A549 (cell line): ENCODE measurements around the gene CDH6.

ENCODE experiments used
- CTCF ChIP-seq: fragments of >200 bp; sonication (Bioruptor Twin); formaldehyde crosslinking; IDR thresholded peaks from 3 replicates; pipeline ENCODE4 v1.5.1; 2016
- ESRRA ChIP-seq: fragments of 150-350 bp; IDR thresholded peaks from 2 replicates; pipeline ENCODE4 v1.6.1; 2014; ENCODE audit warnings: mild to moderate bottlenecking, low read length, borderline replicate concordance
- GATA3 ChIP-seq: IDR thresholded peaks from 2 replicates; pipeline ENCODE4 v1.6.1; 2012; ENCODE audit warnings: borderline replicate concordance
- HEYL ChIP-seq: fragments of 250-450 bp; sonication (Bioruptor Pico); IDR thresholded peaks from 2 replicates; pipeline ENCODE4 v1.8.0; 2021; ENCODE audit warnings: mild to moderate bottlenecking, moderate library complexity
- HOXA7 ChIP-seq: fragments of 250-450 bp; sonication (Bioruptor Pico); IDR thresholded peaks from 2 replicates; pipeline ENCODE4 v1.5.0; 2020; ENCODE audit warnings: mild to moderate bottlenecking, moderate library complexity
- JUN ChIP-seq, 2 experiments: fragments of >200 bp; sonication (Bioruptor Twin); formaldehyde crosslinking; IDR thresholded peaks; 2 replicates in 1 of 2; 3 replicates in 1 of 2; pipeline ENCODE4 v1.6.1; 2016 to 2017
- POLR2A ChIP-seq: IDR thresholded peaks from 2 replicates; pipeline ENCODE4 v1.6.1; 2012; ENCODE audit warnings: mild to moderate bottlenecking, low read length
- POLR2AphosphoS2 ChIP-seq: conservative IDR thresholded peaks from 2 replicates; pipeline ENCODE4 v1.6.1; 2012; ENCODE audit warnings: low read length, improper control_type of control experiment, inconsistent platforms
- RAD21 ChIP-seq, 2 experiments: fragments of >200 bp in 1 of 2; sonication (Bioruptor Twin) in 1 of 2; formaldehyde crosslinking in 1 of 2; IDR thresholded peaks in 1 of 2; conservative IDR thresholded peaks in 1 of 2; 2 replicates in 1 of 2; 3 replicates in 1 of 2; pipeline ENCODE4 v1.6.1; 2012 to 2018; ENCODE audit warnings: inconsistent platforms in 1 of 2
- SMC3 ChIP-seq: fragments of >200 bp; sonication (Bioruptor Twin); formaldehyde crosslinking; IDR thresholded peaks from 3 replicates; pipeline ENCODE4 v1.6.1; 2018; ENCODE audit warnings: inconsistent platforms
- TF ChIP-seq, protein P1 (sequence below): IDR thresholded peaks from 2 replicates; pipeline ENCODE4 v1.6.1; 2012
- TF ChIP-seq, protein P2 (sequence below): fragments of 250-450 bp; sonication (Bioruptor Pico); IDR thresholded peaks from 2 replicates; pipeline ENCODE4 v1.5.0; 2021; ENCODE audit warnings: mild to moderate bottlenecking, moderate library complexity, borderline replicate concordance
- TF ChIP-seq, protein P3 (sequence below): IDR thresholded peaks from 2 replicates; pipeline ENCODE4 v1.6.1; 2012

- TF ChIP-seq CTCF (no peak), POLR2AphosphoS2 (no peak), JUN (IDR thresholded peaks at IDR 0.05) (no peak), SMC3 (no peak), POLR2A (no peak), ESRRA (no peak), RAD21 (conservative IDR thresholded peaks at IDR 0.05 in 1 of 2, IDR thresholded peaks at IDR 0.05 in 1 of 2) (no peak), HOXA7 (CRISPR knock-in tag) (no peak), GATA3 (no peak), HEYL (CRISPR knock-in tag) (no peak)
- TF ChIP-seq, protein P1, sequence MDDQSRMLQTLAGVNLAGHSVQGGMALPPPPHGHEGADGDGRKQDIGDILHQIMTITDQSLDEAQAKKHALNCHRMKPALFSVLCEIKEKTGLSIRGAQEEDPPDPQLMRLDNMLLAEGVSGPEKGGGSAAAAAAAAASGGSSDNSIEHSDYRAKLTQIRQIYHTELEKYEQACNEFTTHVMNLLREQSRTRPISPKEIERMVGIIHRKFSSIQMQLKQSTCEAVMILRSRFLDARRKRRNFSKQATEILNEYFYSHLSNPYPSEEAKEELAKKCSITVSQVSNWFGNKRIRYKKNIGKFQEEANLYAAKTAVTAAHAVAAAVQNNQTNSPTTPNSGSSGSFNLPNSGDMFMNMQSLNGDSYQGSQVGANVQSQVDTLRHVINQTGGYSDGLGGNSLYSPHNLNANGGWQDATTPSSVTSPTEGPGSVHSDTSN = no peak
- TF ChIP-seq, protein P2, sequence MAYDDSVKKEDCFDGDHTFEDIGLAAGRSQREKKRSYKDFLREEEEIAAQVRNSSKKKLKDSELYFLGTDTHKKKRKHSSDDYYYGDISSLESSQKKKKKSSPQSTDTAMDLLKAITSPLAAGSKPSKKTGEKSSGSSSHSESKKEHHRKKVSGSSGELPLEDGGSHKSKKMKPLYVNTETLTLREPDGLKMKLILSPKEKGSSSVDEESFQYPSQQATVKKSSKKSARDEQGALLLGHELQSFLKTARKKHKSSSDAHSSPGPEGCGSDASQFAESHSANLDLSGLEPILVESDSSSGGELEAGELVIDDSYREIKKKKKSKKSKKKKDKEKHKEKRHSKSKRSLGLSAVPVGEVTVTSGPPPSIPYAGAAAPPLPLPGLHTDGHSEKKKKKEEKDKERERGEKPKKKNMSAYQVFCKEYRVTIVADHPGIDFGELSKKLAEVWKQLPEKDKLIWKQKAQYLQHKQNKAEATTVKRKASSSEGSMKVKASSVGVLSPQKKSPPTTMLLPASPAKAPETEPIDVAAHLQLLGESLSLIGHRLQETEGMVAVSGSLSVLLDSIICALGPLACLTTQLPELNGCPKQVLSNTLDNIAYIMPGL = no peak
- TF ChIP-seq, protein P3, sequence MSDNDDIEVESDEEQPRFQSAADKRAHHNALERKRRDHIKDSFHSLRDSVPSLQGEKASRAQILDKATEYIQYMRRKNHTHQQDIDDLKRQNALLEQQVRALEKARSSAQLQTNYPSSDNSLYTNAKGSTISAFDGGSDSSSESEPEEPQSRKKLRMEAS = no peak
Observed at GRCh38 chr5:31366941-31367340, 173.5 kb downstream of the CDH6 start.
